ENCODE data around the gene FOXP3. TPM values are rescaled to one million over a fixed set of nuclear protein-coding genes. Genes with fewer than 3 reads are reported as not detected.

Gene FOXP3
- total and polyA plus RNA-seq, 2 donors from 2014 or later = 0.45 to 2.0 TPM

DNA sequence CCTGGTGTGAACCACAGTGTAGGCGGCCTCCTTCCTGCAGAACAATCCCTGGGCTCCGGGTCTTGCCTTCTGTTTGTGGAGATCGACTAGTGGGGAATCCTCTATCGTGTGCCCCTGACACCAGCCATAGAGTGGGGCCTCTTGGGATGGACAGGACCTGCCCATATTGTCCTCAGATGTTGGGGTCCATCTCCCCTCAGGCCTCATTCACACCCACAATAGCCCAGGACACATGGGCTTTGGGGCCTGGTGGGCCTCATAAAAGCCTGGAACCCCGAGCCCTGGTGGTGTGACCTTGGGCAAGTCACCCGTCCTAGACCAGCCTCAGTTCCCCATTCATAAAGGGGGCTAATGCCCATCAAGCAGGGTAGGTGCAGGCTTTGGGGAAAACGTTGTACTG, 25.7 kb upstream of the FOXP3 start:
- FAIRE-seq (no peak), DNase-seq (no peak)
- Histone ChIP-seq H3K9ac (ENCODE audit: low read length in 3 of 3) (no peak overlapping the region), H3K27ac (ENCODE audit: low read depth in 2 of 2, low read length in 2 of 2) (no peak overlapping the region), H3K36me3 (ENCODE audit: control insufficient read depth in 2 of 3, insufficient read depth in 3 of 3, low read length in 3 of 3) (no peaks in the 10 kb centered on the region), H3K4me1 (ENCODE audit: control insufficient read depth in 2 of 3, insufficient read depth in 2 of 3, low read depth in 1 of 3, low read length in 3 of 3) (no peaks in the 10 kb centered on the region), H3K4me3 (ENCODE audit: low read length in 3 of 3) (no peak overlapping the region), H3K9me3 (ENCODE audit: control insufficient read depth in 2 of 3, insufficient read depth in 1 of 3, low read length in 3 of 3) (no peaks in the 10 kb centered on the region), H3K27me3 (ENCODE audit: control insufficient read depth, insufficient read depth, low read length) (no peaks in the 10 kb centered on the region)
- intact Hi-C loops (cut with DNase I) = no loop called here
- TF ChIP-seq, protein P1, sequence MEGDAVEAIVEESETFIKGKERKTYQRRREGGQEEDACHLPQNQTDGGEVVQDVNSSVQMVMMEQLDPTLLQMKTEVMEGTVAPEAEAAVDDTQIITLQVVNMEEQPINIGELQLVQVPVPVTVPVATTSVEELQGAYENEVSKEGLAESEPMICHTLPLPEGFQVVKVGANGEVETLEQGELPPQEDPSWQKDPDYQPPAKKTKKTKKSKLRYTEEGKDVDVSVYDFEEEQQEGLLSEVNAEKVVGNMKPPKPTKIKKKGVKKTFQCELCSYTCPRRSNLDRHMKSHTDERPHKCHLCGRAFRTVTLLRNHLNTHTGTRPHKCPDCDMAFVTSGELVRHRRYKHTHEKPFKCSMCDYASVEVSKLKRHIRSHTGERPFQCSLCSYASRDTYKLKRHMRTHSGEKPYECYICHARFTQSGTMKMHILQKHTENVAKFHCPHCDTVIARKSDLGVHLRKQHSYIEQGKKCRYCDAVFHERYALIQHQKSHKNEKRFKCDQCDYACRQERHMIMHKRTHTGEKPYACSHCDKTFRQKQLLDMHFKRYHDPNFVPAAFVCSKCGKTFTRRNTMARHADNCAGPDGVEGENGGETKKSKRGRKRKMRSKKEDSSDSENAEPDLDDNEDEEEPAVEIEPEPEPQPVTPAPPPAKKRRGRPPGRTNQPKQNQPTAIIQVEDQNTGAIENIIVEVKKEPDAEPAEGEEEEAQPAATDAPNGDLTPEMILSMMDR (IDR thresholded peaks at IDR 0.05; ENCODE audit: borderline replicate concordance, extremely low read depth, insufficient read depth) = no peak

GRCh38 chrX:49287665-49288064, 23.2 kb upstream of the FOXP3 start:
- intact Hi-C loops (cut with DNase I) = no loop called here
- Histone ChIP-seq H3K9ac (ENCODE audit: low read length in 3 of 3) (no peak overlapping the region), H3K27me3 (ENCODE audit: control insufficient read depth, insufficient read depth, low read length) (no peaks in the 10 kb centered on the region), H3K4me3 (ENCODE audit: low read length in 3 of 3) (no peak overlapping the region), H3K27ac (ENCODE audit: low read depth in 2 of 2, low read length in 2 of 2) (no peak overlapping the region), H3K9me3 (ENCODE audit: control insufficient read depth in 2 of 3, insufficient read depth in 1 of 3, low read length in 3 of 3) (no peaks in the 10 kb centered on the region), H3K36me3 (ENCODE audit: control insufficient read depth in 2 of 3, insufficient read depth in 3 of 3, low read length in 3 of 3) (no peaks in the 10 kb centered on the region), H3K4me1 (ENCODE audit: control insufficient read depth in 2 of 3, insufficient read depth in 2 of 3, low read depth in 1 of 3, low read length in 3 of 3) (no peaks in the 10 kb centered on the region)
- FAIRE-seq (no peak), DNase-seq (no peak)
- TF ChIP-seq, protein P1 (IDR thresholded peaks at IDR 0.05; ENCODE audit: borderline replicate concordance, extremely low read depth, insufficient read depth) = no peak

GRCh38 chrX:49286581-49286980, 22.1 kb upstream of the FOXP3 start:
- DNase-seq = no peak
- H3K4me1 ChIP-seq (ENCODE audit: control insufficient read depth in 2 of 3, insufficient read depth in 2 of 3, low read depth in 1 of 3, low read length in 3 of 3) = no peaks in the 10 kb centered on the region
- intact Hi-C loops (cut with DNase I) = no loop called here

More at GRCh38 chrX:49286581-49286980, 22.1 kb upstream of the FOXP3 start:
- H3K27ac ChIP-seq (ENCODE audit: low read depth in 2 of 2, low read length in 2 of 2) = no peak overlapping the region
- no peaks in the 10 kb centered on the region for H3K9me3 ChIP-seq (ENCODE audit: control insufficient read depth in 2 of 3, insufficient read depth in 1 of 3, low read length in 3 of 3)
- H3K4me3 ChIP-seq (ENCODE audit: low read length in 3 of 3) = no peak overlapping the region
- H3K27me3 ChIP-seq (ENCODE audit: control insufficient read depth, insufficient read depth, low read length) = no peaks in the 10 kb centered on the region
- no peak for FAIRE-seq
- no peak overlapping the region for H3K9ac ChIP-seq (ENCODE audit: low read length in 3 of 3)
- TF ChIP-seq, protein P1 (IDR thresholded peaks at IDR 0.05; ENCODE audit: borderline replicate concordance, extremely low read depth, insufficient read depth) = no peak
- no peaks in the 10 kb centered on the region for H3K36me3 ChIP-seq (ENCODE audit: control insufficient read depth in 2 of 3, insufficient read depth in 3 of 3, low read length in 3 of 3)
